H9 (cell line): ENCODE data around the gene XKRX. TPM values are rescaled to one million over a fixed set of nuclear protein-coding genes. Genes with fewer than 3 reads are reported as not detected.

ENCODE experiments used
- DNase-seq: peaks from one replicate; pipeline ENCODE4 v3.0.0-alpha.2; 2017
- H2AFZ ChIP-seq: one replicate; pipeline ENCODE4 v1.6.1; 2013; ENCODE audit warnings: mild to moderate bottlenecking, low read length, control low read depth, moderate library complexity
- H2AK5ac ChIP-seq: 2 replicates; pipeline ENCODE4 v1.6.1; 2013; ENCODE audit warnings: low read length, control low read depth, mixed read lengths; ENCODE audit not compliant: insufficient read length
- H2BK120ac ChIP-seq: one replicate; pipeline ENCODE4 v1.6.1; 2013; ENCODE audit warnings: low read depth, mild to moderate bottlenecking, low read length, control low read depth, inconsistent platforms; ENCODE audit not compliant: poor library complexity, severe bottlenecking
- H2BK12ac ChIP-seq: 2 replicates; pipeline ENCODE4 v1.6.1; 2013; ENCODE audit warnings: low read length, control low read depth, mixed read lengths, low read depth; ENCODE audit not compliant: insufficient read length
- H2BK15ac ChIP-seq: 2 replicates; pipeline ENCODE4 v1.6.1; 2013; ENCODE audit warnings: low read depth, low read length, control low read depth
- H2BK20ac ChIP-seq: one replicate; pipeline ENCODE4 v1.6.1; 2013; ENCODE audit warnings: low read depth, mild to moderate bottlenecking, low read length, control low read depth, inconsistent platforms; ENCODE audit not compliant: poor library complexity, severe bottlenecking
- H2BK5ac ChIP-seq: 2 replicates; pipeline ENCODE4 v1.6.1; 2013; ENCODE audit warnings: low read length, control low read depth, mixed read lengths; ENCODE audit not compliant: insufficient read length
- H3K14ac ChIP-seq: 2 replicates; pipeline ENCODE4 v1.6.1; 2013; ENCODE audit warnings: low read length, control low read depth; ENCODE audit not compliant: insufficient read depth
- H3K18ac ChIP-seq: 2 replicates; pipeline ENCODE4 v1.6.1; 2013; ENCODE audit warnings: low read depth, mild to moderate bottlenecking, mixed read lengths, low read length, control low read depth; ENCODE audit not compliant: insufficient read length
- H3K23ac ChIP-seq: 2 replicates; pipeline ENCODE4 v1.6.1; 2013; ENCODE audit warnings: low read length, control low read depth, mixed read lengths, low read depth; ENCODE audit not compliant: insufficient read length
- H3K23me2 ChIP-seq: 2 replicates; pipeline ENCODE4 v1.6.1; 2013; ENCODE audit warnings: low read depth, mild to moderate bottlenecking, mixed read lengths, low read length, control low read depth; ENCODE audit not compliant: insufficient read length, poor library complexity, severe bottlenecking
- H3K27ac ChIP-seq: 2 replicates; pipeline ENCODE4 v1.5.1; 2013; ENCODE audit warnings: low read length, control low read depth, mixed read lengths, low read depth; ENCODE audit not compliant: insufficient read length
- H3K27me3 ChIP-seq: 2 replicates; pipeline ENCODE4 v1.6.1; 2013; ENCODE audit warnings: low read length, control low read depth, inconsistent platforms; ENCODE audit not compliant: insufficient read depth
- H3K4ac ChIP-seq: 2 replicates; pipeline ENCODE4 v1.6.1; 2013; ENCODE audit warnings: low read depth, mild to moderate bottlenecking, control low read depth, inconsistent platforms, low read length, moderate library complexity
- H3K4me1 ChIP-seq: 2 replicates; pipeline ENCODE4 v1.6.1; 2013; ENCODE audit warnings: low read length, control low read depth, inconsistent platforms; ENCODE audit not compliant: insufficient read depth
- H3K4me2 ChIP-seq: 2 replicates; pipeline ENCODE4 v1.6.1; 2013; ENCODE audit warnings: low read length, control low read depth, mixed read lengths; ENCODE audit not compliant: insufficient read length, insufficient read depth
- H3K56ac ChIP-seq: 2 replicates; pipeline ENCODE4 v1.6.1; 2013; ENCODE audit warnings: low read depth, mild to moderate bottlenecking, mixed read lengths, low read length, control low read depth; ENCODE audit not compliant: insufficient read length
- H3K79me1 ChIP-seq: 2 replicates; pipeline ENCODE4 v1.6.1; 2013; ENCODE audit warnings: low read depth, mild to moderate bottlenecking, moderate library complexity, low read length, control low read depth, inconsistent platforms; ENCODE audit not compliant: insufficient read depth, poor library complexity, severe bottlenecking
- H3K79me2 ChIP-seq: 2 replicates; pipeline ENCODE4 v1.6.1; 2013; ENCODE audit warnings: low read length, control low read depth, inconsistent platforms; ENCODE audit not compliant: insufficient read depth
- H3K9ac ChIP-seq: 2 replicates; pipeline ENCODE4 v1.6.1; 2013; ENCODE audit warnings: low read length, control low read depth, mixed read lengths; ENCODE audit not compliant: insufficient read length; ENCODE audit errors: extremely low read depth
- H3K9me3 ChIP-seq: one replicate; pipeline ENCODE4 v1.6.1; 2013; ENCODE audit warnings: low read depth, low read length, inconsistent platforms; ENCODE audit not compliant: control insufficient read depth
- H3T11ph ChIP-seq: one replicate; pipeline ENCODE4 v1.6.1; 2013; ENCODE audit warnings: mild to moderate bottlenecking, low read length, control low read depth, inconsistent platforms
- H4K20me1 ChIP-seq: one replicate; pipeline ENCODE4 v1.6.1; 2013; ENCODE audit not compliant: control insufficient read depth, insufficient read length, insufficient read depth
- H4K5ac ChIP-seq: 2 replicates; pipeline ENCODE4 v1.6.1; 2013; ENCODE audit warnings: low read depth, mild to moderate bottlenecking, mixed read lengths, low read length, control low read depth; ENCODE audit not compliant: insufficient read length
- H4K8ac ChIP-seq: replicated peaks from 2 replicates; pipeline ENCODE4 v1.6.1; 2013; ENCODE audit warnings: low read length, control low read depth, mixed read lengths, low read depth; ENCODE audit not compliant: insufficient read length
- H4K91ac ChIP-seq: 2 replicates; pipeline ENCODE4 v1.6.1; 2013; ENCODE audit warnings: low read depth, mild to moderate bottlenecking, moderate library complexity, mixed read lengths, low read length, control low read depth; ENCODE audit not compliant: insufficient read length
- H3K27ac Mint-ChIP-seq, 3 experiments: 2 replicates in 2 of 3; 3 replicates in 1 of 3; pipeline ENCODE4 v1.8.0; 2020 to 2021; ENCODE audit warnings: mixed read lengths in 3 of 3, mild to moderate bottlenecking in 1 of 3, moderate library complexity in 1 of 3
- H3K27me3 Mint-ChIP-seq: 2 replicates; pipeline ENCODE4 v1.8.0; 2021; ENCODE audit warnings: low read depth, mild to moderate bottlenecking, moderate library complexity, mixed read lengths
- H3K36me3 Mint-ChIP-seq, 3 experiments: 2 replicates in 2 of 3; 3 replicates in 1 of 3; pipeline ENCODE4 v1.8.0; 2020 to 2021; ENCODE audit warnings: low read depth in 3 of 3, mixed read lengths in 3 of 3; ENCODE audit not compliant: insufficient read depth in 1 of 3
- H3K4me1 Mint-ChIP-seq, 2 experiments: 2 replicates each; pipeline ENCODE4 v1.8.0; 2020; ENCODE audit warnings: mixed read lengths in 2 of 2
- H3K4me3 Mint-ChIP-seq, 2 experiments: 2 replicates in 1 of 2; 3 replicates in 1 of 2; pipeline ENCODE4 v1.8.0; 2020 to 2021; ENCODE audit warnings: mild to moderate bottlenecking in 2 of 2, mixed read lengths in 2 of 2, moderate library complexity in 1 of 2
- H3K9me3 Mint-ChIP-seq, 2 experiments: 2 replicates in 1 of 2; 3 replicates in 1 of 2; pipeline ENCODE4 v1.8.0; 2020; ENCODE audit warnings: mild to moderate bottlenecking in 2 of 2, mixed read lengths in 2 of 2, moderate library complexity in 1 of 2
- CTCF ChIP-seq: fragments of 200-600 bp; sonication (generic); conservative IDR thresholded peaks from 3 replicates; pipeline ENCODE4 v1.8.0; 2021; ENCODE audit warnings: antibody characterized with exemption, mild to moderate bottlenecking
- WGBS: extraction: QIAGEN DNeasy Blood & Tissue Kit; methylation state at CpG from one replicate; pipeline ENCODE4 v1.1.7; 2013; ENCODE audit warnings: missing lambda C conversion rate, low lambda C conversion rate, mixed read lengths; ENCODE audit not compliant: insufficient read length; ENCODE audit errors: extremely low coverage; 5-methylcytosine and 5-hydroxymethylcytosine counted together
- total RNA-seq: library from RNA; stranded (reverse); gene quantifications from 2 replicates; pipeline ENCODE4 v1.2.1, GENCODE V29; 2021

The XKRX gene
- total RNA-seq, 1 experiment from 2014 or later, result 0.44 TPM

GRCh38 chrX:100946299-100946927 lies 17.7 kb upstream of the XKRX start:
- H3K4me3 Mint-ChIP-seq, result no peak overlapping the region
- H3K36me3 Mint-ChIP-seq, result peaks cover 0 to 2% (median 0%) of the 10 kb centered on the region in 3 experiments; a peak in 3 of 7 replicates
- no peak for DNase-seq
- Histone ChIP-seq H3K79me1 (no peaks in the 10 kb centered on the region), H3K9me3 (peaks cover 21% of the 10 kb centered on the region), H3K79me2 (no peaks in the 10 kb centered on the region), H4K20me1 (no peaks in the 10 kb centered on the region), H2BK12ac (no peak overlapping the region), H2BK120ac (no peak overlapping the region), H3K14ac (no peak overlapping the region), H3K23ac (no peak overlapping the region), H2AFZ (no peak overlapping the region), H3K27me3 (no peaks in the 10 kb centered on the region), H4K8ac (no peak overlapping the region), H2BK15ac (no peak overlapping the region), H3K4me1 (peaks cover 3% of the 10 kb centered on the region; the same call in 1 of the 2 replicates), H3K18ac (no peak overlapping the region), H3K4ac (no peak overlapping the region), H2AK5ac (no peak overlapping the region), H3K56ac (no peak overlapping the region), H4K91ac (no peak overlapping the region), H2BK5ac (no peak overlapping the region), H3K9ac (no peak overlapping the region), H2BK20ac (no peak overlapping the region), H3K4me2 (no peak overlapping the region), H3K27ac (no peak overlapping the region), H3K23me2 (no peaks in the 10 kb centered on the region), H4K5ac (no peak overlapping the region), H3T11ph (no peak overlapping the region)
- H3K9me3 Mint-ChIP-seq, result peaks cover 54 to 63% of the 10 kb centered on the region in 2 experiments
- H3K27ac Mint-ChIP-seq, result no peak overlapping the region; a peak in 1 of 7 replicates
- no CpG with 5 or more reads among the region's 2 CpGs for WGBS
- no peaks in the 10 kb centered on the region; the same call in none of the 2 replicates for H3K27me3 Mint-ChIP-seq
- H3K4me1 Mint-ChIP-seq, result peaks cover 9 to 11% of the 10 kb centered on the region in 2 experiments
- TF ChIP-seq CTCF, result no peak
